ENCODE data around the gene SPRED2.

The SPRED2 gene, protein sequence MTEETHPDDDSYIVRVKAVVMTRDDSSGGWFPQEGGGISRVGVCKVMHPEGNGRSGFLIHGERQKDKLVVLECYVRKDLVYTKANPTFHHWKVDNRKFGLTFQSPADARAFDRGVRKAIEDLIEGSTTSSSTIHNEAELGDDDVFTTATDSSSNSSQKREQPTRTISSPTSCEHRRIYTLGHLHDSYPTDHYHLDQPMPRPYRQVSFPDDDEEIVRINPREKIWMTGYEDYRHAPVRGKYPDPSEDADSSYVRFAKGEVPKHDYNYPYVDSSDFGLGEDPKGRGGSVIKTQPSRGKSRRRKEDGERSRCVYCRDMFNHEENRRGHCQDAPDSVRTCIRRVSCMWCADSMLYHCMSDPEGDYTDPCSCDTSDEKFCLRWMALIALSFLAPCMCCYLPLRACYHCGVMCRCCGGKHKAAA

GRCh38 chr2:65432227-65433190 is at the start of gene SPRED2:
TSS of gene SPRED2 (minus strand) at chr2:65432599. CDS start at chr2:65431987, 612 bp downstream.
- DNase-seq (ENCODE audit: low read depth in 2 of 3, low spot score in 2 of 3) = peak in 1 of 3 experiments; percentile 35

- no peak for DNase-seq (ENCODE audit: low read depth in 2 of 3, low spot score in 2 of 3)
Measured at GRCh38 chr2:65481961-65482360, 49.6 kb upstream of the SPRED2 start.

- DNase-seq (ENCODE audit: low read depth in 2 of 3, low spot score in 2 of 3) = no peak
Measured at GRCh38 chr2:65479524-65479923, 47.1 kb upstream of the SPRED2 start.

DNA sequence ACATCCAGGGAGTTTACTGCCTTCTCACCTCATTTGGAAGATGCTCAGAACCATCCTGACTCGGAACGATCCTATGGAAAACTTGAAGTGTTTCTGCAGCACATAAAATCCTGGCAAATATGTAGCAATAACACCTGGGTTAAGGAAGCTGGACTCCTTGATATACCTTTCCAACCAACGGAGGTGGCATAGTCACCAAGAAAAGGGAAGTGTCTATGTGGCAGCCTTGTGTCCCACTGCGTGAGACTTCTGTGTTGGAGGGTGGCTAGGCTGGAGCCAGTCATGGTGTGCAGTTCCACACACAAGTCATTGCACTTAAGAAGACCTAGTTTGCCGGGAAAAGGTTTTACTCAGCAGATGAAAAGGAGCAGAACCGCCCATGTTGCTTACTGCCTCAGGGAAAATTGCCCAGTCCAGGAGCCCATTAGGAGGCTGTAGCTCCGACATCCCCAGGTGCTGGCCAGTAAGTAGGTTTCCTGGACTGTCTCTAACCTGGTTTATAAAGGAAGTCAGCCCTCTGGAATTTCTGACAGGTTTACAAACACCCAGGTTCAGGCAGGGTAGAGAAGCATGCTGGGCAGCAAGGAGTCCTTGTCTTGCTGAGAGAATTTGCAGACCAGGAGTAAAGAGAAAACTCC is 46.2 kb upstream of the SPRED2 start:
- no peak for DNase-seq (ENCODE audit: low read depth in 2 of 3, low spot score in 2 of 3)

DNA sequence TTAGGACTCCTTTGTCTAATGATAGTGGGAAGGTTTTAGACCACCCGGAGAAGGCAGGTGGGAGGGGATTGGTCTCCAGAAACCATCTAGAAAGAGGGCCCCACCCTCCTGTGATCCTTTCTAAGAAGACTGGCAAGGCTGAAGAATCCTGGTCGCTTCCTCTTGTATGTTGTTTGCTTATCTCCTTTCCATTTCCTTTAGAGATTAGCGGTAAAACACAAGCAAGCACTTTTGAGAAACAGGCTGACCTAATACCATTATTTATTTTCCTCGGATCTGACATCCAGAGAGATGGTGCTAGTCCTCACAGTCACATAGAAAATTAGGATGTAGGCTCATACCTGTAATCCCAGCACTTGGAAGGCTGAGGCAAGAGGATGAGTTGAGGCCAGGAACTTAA is 45.2 kb upstream of the SPRED2 start:
- no peak for DNase-seq (ENCODE audit: low read depth in 2 of 3, low spot score in 2 of 3)

DNA sequence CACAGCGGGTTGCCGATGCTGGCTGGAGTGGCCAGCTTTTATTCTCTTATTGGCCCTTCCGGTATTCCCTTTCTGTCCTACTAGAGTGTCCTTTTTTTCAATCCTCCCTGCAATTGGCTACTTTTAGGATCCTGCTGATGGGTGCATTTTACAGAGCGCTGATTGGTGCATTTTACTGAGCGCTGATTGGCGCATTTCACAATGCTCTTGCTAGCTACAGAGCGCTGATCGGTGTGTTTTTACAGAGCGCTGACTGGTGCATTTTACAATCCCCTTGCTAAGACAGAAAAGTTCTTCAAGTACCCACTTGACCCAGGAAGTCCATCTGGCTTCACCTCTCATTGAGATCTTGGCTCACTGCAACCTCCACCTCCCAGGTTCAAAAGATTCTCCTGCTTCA is 44.4 kb upstream of the SPRED2 start:
- DNase-seq (ENCODE audit: low read depth in 2 of 3, low spot score in 2 of 3) = no peak

GRCh38 chr2:65475000-65475399 is 42.6 kb upstream of the SPRED2 start:
- no peak for DNase-seq (ENCODE audit: low read depth in 2 of 3, low spot score in 2 of 3)

DNA sequence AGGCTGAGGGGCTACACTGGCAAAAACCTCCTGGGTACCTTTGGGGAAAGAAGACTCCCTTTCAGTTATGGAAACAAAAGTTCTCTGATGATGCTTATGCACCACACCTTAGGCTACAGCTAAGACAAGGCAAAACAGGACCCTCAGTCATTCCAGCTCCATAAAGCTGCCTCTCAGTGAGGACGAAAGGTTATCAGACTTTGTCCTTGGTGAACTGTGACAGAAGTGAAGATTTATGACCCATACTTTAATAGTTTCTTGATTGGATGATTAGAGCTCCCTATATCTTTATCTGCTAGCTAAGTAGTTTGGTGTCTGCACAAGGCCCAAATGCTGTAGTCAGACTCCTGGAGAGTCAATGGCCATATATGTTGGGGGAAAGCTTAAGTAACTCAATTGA is 40.6 kb upstream of the SPRED2 start:
- DNase-seq (ENCODE audit: low read depth in 2 of 3, low spot score in 2 of 3) = no peak

DNA sequence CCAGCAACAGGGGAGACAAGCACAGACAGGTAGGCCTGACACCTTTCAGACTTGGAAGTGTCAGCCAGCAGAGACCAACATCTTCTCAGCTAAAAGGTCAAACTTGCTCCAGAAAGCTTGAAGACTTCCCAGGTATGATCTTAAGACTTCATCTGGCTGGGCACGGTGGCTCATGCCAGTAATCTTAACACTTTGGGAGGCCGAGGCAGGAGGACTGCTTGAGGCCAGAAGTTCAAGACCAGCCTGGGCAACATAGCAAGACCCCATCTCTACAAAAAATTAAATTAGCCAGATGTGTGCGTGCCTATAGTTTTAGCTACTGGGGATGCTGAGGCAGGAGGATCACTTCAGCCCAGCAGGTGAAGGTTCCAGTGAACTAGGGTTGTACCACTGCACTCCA is 39.0 kb upstream of the SPRED2 start:
- DNase-seq (ENCODE audit: low read depth in 2 of 3, low spot score in 2 of 3) = no peak

- DNase-seq (ENCODE audit: low read depth in 2 of 3, low spot score in 2 of 3) = no peak
Measured at GRCh38 chr2:65466551-65466950, 34.2 kb upstream of the SPRED2 start.

DNA sequence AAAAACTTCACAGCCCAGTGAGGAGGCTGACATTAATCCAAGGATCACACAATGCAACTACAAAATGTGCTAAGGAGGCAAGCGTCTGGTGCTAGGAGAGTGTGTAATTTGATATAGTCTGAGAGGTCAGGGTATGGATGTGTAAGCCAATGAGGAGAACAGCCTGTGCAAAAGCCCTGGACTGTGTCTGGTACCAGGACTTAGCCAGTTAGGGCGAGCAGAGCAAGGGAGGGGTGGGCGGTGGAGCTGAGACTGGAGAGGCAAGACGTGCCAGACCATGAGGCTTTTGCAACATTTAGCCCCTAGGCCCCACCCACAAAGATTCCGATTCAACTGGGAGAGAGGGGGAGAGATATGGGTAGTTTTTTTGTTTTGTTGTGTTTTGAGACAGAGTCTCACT is 33.5 kb upstream of the SPRED2 start:
- DNase-seq (ENCODE audit: low read depth in 2 of 3, low spot score in 2 of 3) = no peak

DNA sequence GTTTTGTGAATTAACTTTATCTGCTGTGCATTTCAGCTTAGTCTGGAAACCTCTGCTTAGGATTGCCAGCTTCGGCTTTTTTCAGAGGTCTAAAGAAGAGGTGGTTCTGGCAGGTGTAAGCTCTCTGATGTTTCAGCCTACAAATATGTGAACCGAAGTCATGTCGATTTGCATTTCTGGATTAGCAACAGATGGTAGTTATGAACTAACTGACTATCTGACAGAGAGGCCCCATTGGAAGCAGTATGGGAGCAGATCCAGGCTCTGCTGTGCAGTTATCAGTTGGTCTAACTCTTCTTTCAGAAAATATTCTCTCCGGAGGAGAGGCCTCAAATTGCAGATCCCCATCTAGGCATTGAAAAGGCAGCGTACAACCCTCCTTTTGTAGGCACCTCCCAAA is 32.7 kb upstream of the SPRED2 start:
- no peak for DNase-seq (ENCODE audit: low read depth in 2 of 3, low spot score in 2 of 3)

DNA sequence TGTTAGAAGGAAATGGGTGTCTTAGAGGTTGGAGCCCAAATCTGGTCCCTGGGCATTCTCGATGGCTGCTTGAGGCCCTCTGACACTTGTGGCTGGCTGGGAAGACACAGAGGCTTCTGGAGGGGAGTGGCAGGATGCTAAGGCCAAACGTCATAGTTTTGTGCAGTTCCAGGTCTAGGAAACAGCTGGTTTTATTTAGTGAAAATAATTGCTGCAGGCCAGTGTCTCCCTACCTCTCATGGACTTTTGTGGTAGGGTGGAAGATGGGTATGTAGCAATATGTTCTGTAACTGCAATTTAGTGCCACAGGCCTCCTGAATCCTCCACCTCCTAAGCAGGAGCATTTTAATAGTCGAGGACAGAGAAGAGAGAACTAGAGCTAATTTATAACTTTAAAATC is 32.2 kb upstream of the SPRED2 start:
- no peak for DNase-seq (ENCODE audit: low read depth in 2 of 3, low spot score in 2 of 3)

DNA sequence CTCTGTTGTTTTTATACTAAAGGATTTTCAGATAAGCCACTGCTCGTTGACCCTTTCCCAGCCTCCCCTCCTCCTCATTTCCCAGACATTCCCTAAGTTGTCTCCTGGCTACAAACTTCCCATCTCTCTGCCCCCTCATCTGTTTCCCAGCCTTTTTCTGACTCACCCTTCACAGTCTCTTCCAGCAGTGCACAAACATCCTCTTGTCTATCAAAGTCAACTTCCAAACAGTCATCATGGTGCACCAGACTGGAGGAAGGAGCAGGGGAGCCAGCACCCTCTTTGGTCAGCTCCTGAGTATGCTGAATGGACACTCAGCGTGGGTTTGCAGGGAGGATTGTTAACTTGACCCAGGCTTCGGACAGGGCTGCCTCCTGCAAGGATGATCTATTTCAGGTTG is 26.6 kb upstream of the SPRED2 start:
- DNase-seq (ENCODE audit: low read depth in 2 of 3, low spot score in 2 of 3) = no peak

GRCh38 chr2:65456886-65457285 is 24.5 kb upstream of the SPRED2 start:
- no peak for DNase-seq (ENCODE audit: low read depth in 2 of 3, low spot score in 2 of 3)

DNA sequence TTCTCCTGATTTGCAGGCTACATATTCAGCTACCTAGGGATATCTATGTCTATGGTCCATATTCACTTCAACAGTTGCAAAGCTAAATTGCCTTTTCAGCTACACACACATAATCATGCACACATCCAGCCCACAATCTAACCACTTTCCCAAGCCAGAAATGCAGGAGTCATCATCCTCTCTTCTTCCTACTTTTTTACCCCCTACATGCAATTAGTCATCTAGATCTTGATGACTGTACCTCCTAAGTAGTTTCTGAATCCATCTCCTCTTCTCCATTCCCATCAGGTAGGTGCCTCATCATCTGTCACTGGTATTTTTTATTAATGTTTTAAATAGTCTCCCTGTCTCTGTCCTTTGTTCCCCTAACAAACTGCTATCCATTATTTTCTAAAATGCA is 23.7 kb upstream of the SPRED2 start:
- no peak for DNase-seq (ENCODE audit: low read depth in 2 of 3, low spot score in 2 of 3)

- no peak for DNase-seq (ENCODE audit: low read depth in 2 of 3, low spot score in 2 of 3)
Measured at GRCh38 chr2:65453916-65454315, 21.5 kb upstream of the SPRED2 start.

DNA sequence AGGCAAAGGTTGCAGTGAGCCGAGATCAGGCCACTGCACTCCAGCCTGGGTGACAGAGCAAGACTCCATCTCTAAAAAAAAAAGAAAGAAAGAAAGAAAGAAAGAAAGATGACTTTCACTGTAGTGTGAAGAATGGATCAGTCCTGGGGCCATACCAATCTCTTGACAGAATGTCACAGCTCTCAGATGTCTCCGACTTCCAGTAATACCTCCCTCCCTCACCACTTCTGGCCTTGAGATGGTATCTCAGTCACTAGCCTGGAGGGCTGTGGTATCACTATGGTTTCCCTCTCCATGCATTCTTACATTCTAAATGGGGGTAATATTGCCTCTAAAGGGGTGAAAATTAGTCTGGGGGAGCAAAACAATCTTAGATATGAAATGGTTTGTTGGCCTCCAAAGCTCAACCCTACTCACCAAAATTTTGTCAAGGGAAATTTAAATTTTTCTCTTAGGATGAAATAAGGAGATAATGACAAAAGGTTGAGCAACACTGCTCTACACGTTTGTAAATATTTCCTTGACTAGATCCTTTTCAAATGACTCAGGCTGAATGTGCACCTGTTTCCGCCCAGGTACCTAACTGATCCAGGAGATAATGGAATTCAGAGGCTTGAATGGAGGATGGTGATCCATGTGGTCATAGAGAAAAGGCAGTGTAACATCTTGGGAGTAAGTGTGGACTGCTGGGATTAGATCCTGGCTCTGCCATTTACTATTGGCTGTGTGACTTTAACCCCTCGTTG is 19.9 kb upstream of the SPRED2 start:
- DNase-seq (ENCODE audit: low read depth in 2 of 3, low spot score in 2 of 3) = no peak

DNA sequence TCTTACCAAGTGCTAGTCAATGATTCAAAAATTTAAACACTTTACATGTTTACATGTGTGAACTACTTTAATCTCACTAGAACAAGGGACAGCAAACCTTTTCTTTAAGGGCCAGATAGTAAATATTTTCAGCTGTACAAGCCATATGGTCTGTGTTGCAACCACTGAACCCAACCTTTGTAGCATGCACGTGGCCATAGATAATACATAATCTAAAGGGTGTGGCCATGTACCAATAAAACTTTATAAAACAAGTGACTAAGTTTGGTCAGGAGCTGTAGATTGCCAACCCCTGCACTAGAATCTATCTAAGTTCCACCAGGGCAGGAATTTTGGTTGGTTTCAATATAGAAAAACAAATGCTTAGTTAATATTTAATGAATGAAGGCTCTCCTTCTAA is 18.4 kb upstream of the SPRED2 start:
- DNase-seq (ENCODE audit: low read depth in 2 of 3, low spot score in 2 of 3) = no peak

DNA sequence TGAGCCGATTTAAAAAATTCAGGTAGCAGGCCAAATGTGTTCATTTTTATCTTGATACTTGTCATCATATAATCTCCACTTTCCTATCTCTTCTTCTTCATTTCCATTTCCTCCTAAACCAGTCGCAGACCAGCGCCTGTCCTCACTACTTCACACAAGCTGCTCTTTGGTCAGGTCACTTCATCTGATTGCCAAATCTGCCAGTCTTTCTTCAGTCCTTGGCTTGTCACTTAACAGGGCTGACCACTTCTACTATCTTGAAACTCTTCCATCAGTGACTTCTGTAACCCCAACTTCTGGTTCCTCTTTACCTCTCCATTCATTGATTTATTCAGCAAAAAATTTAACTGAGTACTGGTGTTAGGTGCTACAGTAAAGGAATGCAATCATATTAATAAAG is 18.0 kb upstream of the SPRED2 start:
- DNase-seq (ENCODE audit: low read depth in 2 of 3, low spot score in 2 of 3) = no peak
